ENCODE results near the gene PHC3.
A peak's percentile ranks its signal among the peaks of the same experiment; 100 is the strongest.
"Not testable (repeated sequence)": the region's sequence is repeated elsewhere in the genome, so short reads cannot be mapped to it uniquely, and the experiment has no call there.

PHC3 gene

GRCh38 chr3:170180908-170181885, at the start of gene PHC3:
Gene PHC3, minus strand, starts transcription at chr3:170181733. Its CDS starts 18 bp downstream, at chr3:170181715.
- Mint-ChIP-seq H3K9me3 (no peaks in the 10 kb centered on the region), H3K36me3 (peaks cover 13% of the 10 kb centered on the region), H3K27ac (peak within 1 kb of the TSS; percentile 100)

GRCh38 chr3:170228093-170228766, 46.7 kb upstream of the PHC3 start:
- H3K4me1 Mint-ChIP-seq = peaks cover 51% of the 10 kb centered on the region
- no peaks in the 10 kb centered on the region for H3K27me3 Mint-ChIP-seq
- H3K4me3 Mint-ChIP-seq = no peak overlapping the region
- peaks cover 3% of the 10 kb centered on the region for H3K9me3 Mint-ChIP-seq
- H3K27ac Mint-ChIP-seq = no peak overlapping the region
- H3K36me3 Mint-ChIP-seq = peaks cover 2% of the 10 kb centered on the region

More at GRCh38 chr3:170180908-170181885, at the start of gene PHC3:
- Mint-ChIP-seq H3K4me1 (peaks cover 27% of the 10 kb centered on the region), H3K27me3 (no peaks in the 10 kb centered on the region), H3K4me3 (peak within 1 kb of the TSS; percentile 97)

- Mint-ChIP-seq H3K4me1 (peaks cover 55% of the 10 kb centered on the region), H3K36me3 (peaks cover 2% of the 10 kb centered on the region), H3K9me3 (peaks cover 3% of the 10 kb centered on the region), H3K27me3 (no peaks in the 10 kb centered on the region), H3K27ac (no peak overlapping the region), H3K4me3 (no peak overlapping the region)
Observed at GRCh38 chr3:170226426-170226960, 45.0 kb upstream of the PHC3 start.

- H3K4me1 Mint-ChIP-seq = peaks cover 59% of the 10 kb centered on the region
- no peaks in the 10 kb centered on the region for H3K27me3 Mint-ChIP-seq
- no peaks in the 10 kb centered on the region for H3K36me3 Mint-ChIP-seq
- H3K4me3 Mint-ChIP-seq = no peak overlapping the region
- no peak overlapping the region for H3K27ac Mint-ChIP-seq
- no peaks in the 10 kb centered on the region for H3K9me3 Mint-ChIP-seq
Observed at GRCh38 chr3:170225166-170225565, 43.6 kb upstream of the PHC3 start.

GRCh38 chr3:170222647-170223541, 41.4 kb upstream of the PHC3 start:
- Mint-ChIP-seq H3K4me1 (peaks cover 50% of the 10 kb centered on the region), H3K27ac (peak overlapping the region; percentile 76), H3K9me3 (no peaks in the 10 kb centered on the region), H3K27me3 (no peaks in the 10 kb centered on the region), H3K36me3 (no peaks in the 10 kb centered on the region), H3K4me3 (peak overlapping the region; percentile 90)

GRCh38 chr3:170221924-170222646, 40.6 kb upstream of the PHC3 start, which contains the start of gene PRKCI:
Gene PRKCI, plus strand, starts transcription at chr3:170222424. Its CDS starts 246 bp downstream, at chr3:170222670.
- Mint-ChIP-seq H3K27ac (peak within 1 kb of the TSS; percentile 97), H3K36me3 (no peaks in the 10 kb centered on the region), H3K9me3 (no peaks in the 10 kb centered on the region), H3K4me3 (peak within 1 kb of the TSS; percentile 93), H3K4me1 (peaks cover 42% of the 10 kb centered on the region), H3K27me3 (no peaks in the 10 kb centered on the region)

GRCh38 chr3:170220871-170221270, 39.3 kb upstream of the PHC3 start:
- Mint-ChIP-seq H3K4me1 (peaks cover 31% of the 10 kb centered on the region), H3K27me3 (no peaks in the 10 kb centered on the region), H3K4me3 (peak overlapping the region; percentile 75), H3K36me3 (no peaks in the 10 kb centered on the region), H3K9me3 (no peaks in the 10 kb centered on the region), H3K27ac (no peak overlapping the region)

- Mint-ChIP-seq H3K9me3 (no peaks in the 10 kb centered on the region), H3K4me3 (no peak overlapping the region), H3K27ac (no peak overlapping the region), H3K4me1 (peaks cover 24% of the 10 kb centered on the region), H3K36me3 (no peaks in the 10 kb centered on the region), H3K27me3 (no peaks in the 10 kb centered on the region)
Observed at GRCh38 chr3:170219850-170220249, 38.3 kb upstream of the PHC3 start.

GRCh38 chr3:170211668-170212067, 30.1 kb upstream of the PHC3 start:
- Mint-ChIP-seq H3K36me3 (peaks cover 3% of the 10 kb centered on the region), H3K27me3 (peaks cover 3% of the 10 kb centered on the region), H3K4me1 (no peaks in the 10 kb centered on the region), H3K9me3 (peaks cover 4% of the 10 kb centered on the region), H3K4me3 (no peak overlapping the region), H3K27ac (no peak overlapping the region)

GRCh38 chr3:170207717-170208116, 26.2 kb upstream of the PHC3 start:
- no peak overlapping the region for H3K4me3 Mint-ChIP-seq
- peaks cover 4% of the 10 kb centered on the region for H3K9me3 Mint-ChIP-seq
- H3K4me1 Mint-ChIP-seq = no peaks in the 10 kb centered on the region
- peaks cover 9% of the 10 kb centered on the region for H3K27me3 Mint-ChIP-seq
- no peak overlapping the region for H3K27ac Mint-ChIP-seq
- peaks cover 4% of the 10 kb centered on the region for H3K36me3 Mint-ChIP-seq

GRCh38 chr3:170206164-170206762, 24.7 kb upstream of the PHC3 start:
- H3K27me3 Mint-ChIP-seq, H3K4me3 Mint-ChIP-seq, H3K27ac Mint-ChIP-seq, H3K36me3 Mint-ChIP-seq, H3K4me1 Mint-ChIP-seq, H3K9me3 Mint-ChIP-seq: not testable (repeated sequence)

- Mint-ChIP-seq H3K4me1 (no peaks in the 10 kb centered on the region), H3K27ac (no peak overlapping the region), H3K36me3 (peaks cover 1% of the 10 kb centered on the region), H3K9me3 (no peaks in the 10 kb centered on the region), H3K27me3 (peaks cover 9% of the 10 kb centered on the region), H3K4me3 (no peak overlapping the region)
Observed at GRCh38 chr3:170205302-170205701, 23.8 kb upstream of the PHC3 start.

GRCh38 chr3:170204509-170204908, 23.0 kb upstream of the PHC3 start:
- Mint-ChIP-seq H3K4me3 (no peak overlapping the region), H3K9me3 (no peaks in the 10 kb centered on the region), H3K27ac (no peak overlapping the region), H3K27me3 (peaks cover 8% of the 10 kb centered on the region), H3K36me3 (peaks cover 1% of the 10 kb centered on the region), H3K4me1 (no peaks in the 10 kb centered on the region)

- Mint-ChIP-seq H3K4me1 (no peaks in the 10 kb centered on the region), H3K9me3 (no peaks in the 10 kb centered on the region), H3K4me3 (no peak overlapping the region), H3K27ac (no peak overlapping the region), H3K27me3 (peaks cover 8% of the 10 kb centered on the region), H3K36me3 (peaks cover 1% of the 10 kb centered on the region)
Observed at GRCh38 chr3:170204023-170204472, 22.5 kb upstream of the PHC3 start.
